ENCODE measurements around the gene LDHAL6A. TPM values are rescaled to one million over a fixed set of nuclear protein-coding genes. Genes with fewer than 3 reads are reported as not detected.

Gene LDHAL6A
- total RNA-seq, 1 donor, result not detected

- DNase-seq (ENCODE audit: insufficient read length, low spot score, missing footprints), result no peak
- no peaks in the 10 kb centered on the region for H3K36me3 ChIP-seq (ENCODE audit: insufficient read depth, low read length)
- no peak for TF ChIP-seq CTCF (IDR thresholded peaks at IDR 0.05; ENCODE audit: extremely low read depth, low read depth, low read length)
- no peak overlapping the region for H2AFZ ChIP-seq (ENCODE audit: low read length)
- H3K9me3 ChIP-seq (ENCODE audit: low read depth, low read length), result no peaks in the 10 kb centered on the region
- H3K4me3 ChIP-seq (ENCODE audit: insufficient read depth, low read length), result no peak overlapping the region
- no peaks in the 10 kb centered on the region for H4K20me1 ChIP-seq (ENCODE audit: insufficient read depth, low read length)
- H3K4me1 ChIP-seq (ENCODE audit: insufficient read depth, low read length), result no peaks in the 10 kb centered on the region
- no peak overlapping the region for H3K4me2 ChIP-seq (ENCODE audit: insufficient read depth, low read length)
- no peak overlapping the region for H3K27ac ChIP-seq (ENCODE audit: low read depth, low read length)
- no peaks in the 10 kb centered on the region for H3K79me2 ChIP-seq (ENCODE audit: insufficient read depth, low read length)
- H3K27me3 ChIP-seq (ENCODE audit: insufficient read depth, low read length), result no peaks in the 10 kb centered on the region
Measured at GRCh38 chr11:18468059-18468458, 12.4 kb downstream of the LDHAL6A start.

GRCh38 chr11:18468961-18469360 lies 13.3 kb downstream of the LDHAL6A start:
- Histone ChIP-seq H3K27ac (ENCODE audit: low read depth, low read length) (no peak overlapping the region), H3K9me3 (ENCODE audit: low read depth, low read length) (no peaks in the 10 kb centered on the region), H3K27me3 (ENCODE audit: insufficient read depth, low read length) (no peaks in the 10 kb centered on the region), H3K4me2 (ENCODE audit: insufficient read depth, low read length) (no peak overlapping the region), H3K79me2 (ENCODE audit: insufficient read depth, low read length) (no peaks in the 10 kb centered on the region), H2AFZ (ENCODE audit: low read length) (no peak overlapping the region), H3K36me3 (ENCODE audit: insufficient read depth, low read length) (no peaks in the 10 kb centered on the region), H3K4me1 (ENCODE audit: insufficient read depth, low read length) (no peaks in the 10 kb centered on the region), H3K4me3 (ENCODE audit: insufficient read depth, low read length) (no peak overlapping the region), H4K20me1 (ENCODE audit: insufficient read depth, low read length) (no peaks in the 10 kb centered on the region)
- DNase-seq (ENCODE audit: insufficient read length, low spot score, missing footprints), result no peak
- TF ChIP-seq CTCF (IDR thresholded peaks at IDR 0.05; ENCODE audit: extremely low read depth, low read depth, low read length), result no peak

GRCh38 chr11:18471995-18472394 lies 16.3 kb downstream of the LDHAL6A start:
- Histone ChIP-seq H3K4me3 (ENCODE audit: insufficient read depth, low read length) (no peak overlapping the region), H3K79me2 (ENCODE audit: insufficient read depth, low read length) (no peaks in the 10 kb centered on the region), H4K20me1 (ENCODE audit: insufficient read depth, low read length) (no peaks in the 10 kb centered on the region), H3K9me3 (ENCODE audit: low read depth, low read length) (no peaks in the 10 kb centered on the region), H3K27me3 (ENCODE audit: insufficient read depth, low read length) (no peaks in the 10 kb centered on the region), H3K27ac (ENCODE audit: low read depth, low read length) (no peak overlapping the region), H2AFZ (ENCODE audit: low read length) (no peak overlapping the region), H3K4me1 (ENCODE audit: insufficient read depth, low read length) (no peaks in the 10 kb centered on the region), H3K36me3 (ENCODE audit: insufficient read depth, low read length) (peaks cover 13% of the 10 kb centered on the region), H3K4me2 (ENCODE audit: insufficient read depth, low read length) (no peak overlapping the region)
- TF ChIP-seq CTCF (IDR thresholded peaks at IDR 0.05; ENCODE audit: extremely low read depth, low read depth, low read length), result no peak
- no peak for DNase-seq (ENCODE audit: insufficient read length, low spot score, missing footprints)

- no peak for TF ChIP-seq CTCF (IDR thresholded peaks at IDR 0.05; ENCODE audit: extremely low read depth, low read depth, low read length)
- H3K27me3 ChIP-seq (ENCODE audit: insufficient read depth, low read length), result no peaks in the 10 kb centered on the region
- H3K79me2 ChIP-seq (ENCODE audit: insufficient read depth, low read length), result no peaks in the 10 kb centered on the region
- peaks cover 13% of the 10 kb centered on the region for H3K36me3 ChIP-seq (ENCODE audit: insufficient read depth, low read length)
- H3K4me1 ChIP-seq (ENCODE audit: insufficient read depth, low read length), result no peaks in the 10 kb centered on the region
- H3K9me3 ChIP-seq (ENCODE audit: low read depth, low read length), result no peaks in the 10 kb centered on the region
- no peak for DNase-seq (ENCODE audit: insufficient read length, low spot score, missing footprints)
- H4K20me1 ChIP-seq (ENCODE audit: insufficient read depth, low read length), result no peaks in the 10 kb centered on the region
- H3K4me3 ChIP-seq (ENCODE audit: insufficient read depth, low read length), result no peak overlapping the region
- H3K4me2 ChIP-seq (ENCODE audit: insufficient read depth, low read length), result no peak overlapping the region
- no peak overlapping the region for H3K27ac ChIP-seq (ENCODE audit: low read depth, low read length)
- no peak overlapping the region for H2AFZ ChIP-seq (ENCODE audit: low read length)
Measured at GRCh38 chr11:18472587-18472986, 16.9 kb downstream of the LDHAL6A start.

Data from osteoblast (primary cell).